Measurements from ENCODE around the gene RNF187. TPM values are rescaled to one million over a fixed set of nuclear protein-coding genes. Genes with fewer than 3 reads are reported as not detected.

Gene RNF187
- total RNA-seq, 1 donor from 2014 or later, result 79.8 TPM

GRCh38 chr1:228462560-228462959 lies 24.6 kb upstream of the RNF187 start:
- Histone ChIP-seq H3K9me3 (no peaks in the 10 kb centered on the region), H3K4me3 (no peak overlapping the region), H3K27ac (no peak overlapping the region), H3K36me3 (no peaks in the 10 kb centered on the region), H3K4me1 (peaks cover 25% of the 10 kb centered on the region), H3K27me3 (ENCODE audit: low read depth) (peaks cover 83% of the 10 kb centered on the region)
- ATAC-seq, result no peak
- intact Hi-C loops (cut with DNase I), result no loop called here
- no peak for TF ChIP-seq CTCF (IDR thresholded peaks at IDR 0.05)
- DNase-seq, result no peak

- peaks cover 22% of the 10 kb centered on the region for H3K4me1 ChIP-seq
- H3K9me3 ChIP-seq, result no peaks in the 10 kb centered on the region
- peaks cover 85% of the 10 kb centered on the region for H3K27me3 ChIP-seq (ENCODE audit: low read depth)
- no peak overlapping the region for H3K27ac ChIP-seq
- ATAC-seq (no peak), DNase-seq (no peak)
- intact Hi-C loops (cut with DNase I), result no loop called here
- no peak for TF ChIP-seq CTCF (IDR thresholded peaks at IDR 0.05)
- no peaks in the 10 kb centered on the region for H3K36me3 ChIP-seq
- peak overlapping the region; percentile 25 for H3K4me3 ChIP-seq
Measured at GRCh38 chr1:228463009-228463558, 24.1 kb upstream of the RNF187 start.

GRCh38 chr1:228463559-228464455 lies 23.4 kb upstream of the RNF187 start:
- Histone ChIP-seq H3K27me3 (ENCODE audit: low read depth) (peaks cover 83% of the 10 kb centered on the region), H3K4me1 (peaks cover 16% of the 10 kb centered on the region), H3K36me3 (no peaks in the 10 kb centered on the region), H3K9me3 (no peaks in the 10 kb centered on the region), H3K27ac (no peak overlapping the region), H3K4me3 (peak overlapping the region; percentile 25)
- intact Hi-C loops (cut with DNase I), result no loop called here
- TF ChIP-seq CTCF (IDR thresholded peaks at IDR 0.05), result no peak
- ATAC-seq, result peak; percentile 52 to 68
- no peak for DNase-seq

GRCh38 chr1:228464487-228464983 lies 22.6 kb upstream of the RNF187 start:
- ATAC-seq (peak; percentile 80 to 83), DNase-seq (peak; percentile 65)
- TF ChIP-seq CTCF (IDR thresholded peaks at IDR 0.05), result no peak
- Histone ChIP-seq H3K36me3 (no peaks in the 10 kb centered on the region), H3K4me1 (peaks cover 8% of the 10 kb centered on the region), H3K27ac (no peak overlapping the region), H3K27me3 (ENCODE audit: low read depth) (peaks cover 83% of the 10 kb centered on the region), H3K9me3 (no peaks in the 10 kb centered on the region), H3K4me3 (peak overlapping the region; percentile 25)
- intact Hi-C loops (cut with DNase I), result no loop called here

GRCh38 chr1:228465141-228465540 lies 22.0 kb upstream of the RNF187 start:
- DNase-seq (no peak), ATAC-seq (no peak)
- no peak for TF ChIP-seq CTCF (IDR thresholded peaks at IDR 0.05)
- Histone ChIP-seq H3K27ac (no peak overlapping the region), H3K27me3 (ENCODE audit: low read depth) (peaks cover 82% of the 10 kb centered on the region), H3K9me3 (no peaks in the 10 kb centered on the region), H3K4me3 (peak overlapping the region; percentile 25), H3K4me1 (peaks cover 8% of the 10 kb centered on the region), H3K36me3 (no peaks in the 10 kb centered on the region)
- intact Hi-C loops (cut with DNase I), result no loop called here
